Panc1 (cell line): Measurements from ENCODE around the gene PRM2. TPM values are rescaled to one million over a fixed set of nuclear protein-coding genes. Genes with fewer than 3 reads are reported as not detected.

Experiments used
- ATAC-seq: fragments of 200-7000 bp; cut with Tn5 transposase; 2 replicates; pipeline ENCODE4 v1.9.1; 2020; ENCODE audit warnings: mild to moderate bottlenecking, moderate library complexity
- BruUV-seq: library from RNA; stranded (reverse); fragments of 400-500 nt; replicated peaks from 2 replicates; lab custom pipeline; 2021; lab: Mats Ljungman, UMichigan
- CTCF ChIA-PET: fragments of 300-600 bp; sonication (Branson Sonifier 250); formaldehyde crosslinking; loops from one replicate; lab custom pipeline; 2022; ENCODE audit warnings: antibody characterized with exemption; lab: Charles Lee
- POLR2A ChIA-PET: fragments of 300-600 bp; sonication (Branson Sonifier 250); formaldehyde crosslinking; loops from one replicate; lab custom pipeline; 2022; ENCODE audit warnings: antibody characterized with exemption; lab: Charles Lee
- DNase-seq: peaks from one replicate; pipeline ENCODE4 v3.0.0-alpha.2; 2010; ENCODE audit warnings: low read depth, low spot score
- H3K27ac ChIP-seq: 2 replicates; pipeline ENCODE4 v1.5.1; 2011; ENCODE audit warnings: mild to moderate bottlenecking, low read length, inconsistent platforms
- H3K27me3 ChIP-seq: fragments of 200-500 bp; sonication (Bioruptor generic); 2 replicates; pipeline ENCODE4 v1.6.0; 2014; ENCODE audit warnings: low read length, inconsistent platforms; ENCODE audit not compliant: control insufficient read depth, insufficient read depth
- H3K36me3 ChIP-seq: fragments of 200-500 bp; sonication (Bioruptor generic); 2 replicates; pipeline ENCODE4 v1.5.1; 2014; ENCODE audit warnings: inconsistent platforms, mild to moderate bottlenecking, low read length, moderate library complexity; ENCODE audit not compliant: control insufficient read depth, insufficient read depth
- H3K4me1 ChIP-seq: 2 replicates; pipeline ENCODE4 v1.5.1; 2011; ENCODE audit warnings: inconsistent platforms, mild to moderate bottlenecking, low read length, moderate library complexity; ENCODE audit not compliant: control insufficient read depth, insufficient read depth
- H3K4me3 ChIP-seq, 2 experiments: 2 replicates each; pipeline ENCODE4 v1.5.1; 2011 to 2012; ENCODE audit warnings: low read depth in 2 of 2, low read length in 2 of 2, mild to moderate bottlenecking in 2 of 2, inconsistent platforms in 1 of 2, moderate library complexity in 1 of 2
- H3K9me3 ChIP-seq: fragments of 200-500 bp; sonication (Bioruptor generic); 2 replicates; pipeline ENCODE4 v1.5.1; 2014; ENCODE audit warnings: low read depth, mild to moderate bottlenecking, inconsistent platforms, low read length, moderate library complexity; ENCODE audit not compliant: control insufficient read depth, insufficient read depth
- POLR2AphosphoS5 ChIP-seq: IDR thresholded peaks from 2 replicates; pipeline ENCODE4 v1.6.1; 2012; ENCODE audit warnings: mild to moderate bottlenecking, low read depth, low read length, moderate library complexity
- SIN3A ChIP-seq: IDR thresholded peaks from 2 replicates; pipeline ENCODE4 v1.6.1; 2012; ENCODE audit warnings: low read depth, mild to moderate bottlenecking, low read length, moderate library complexity, borderline replicate concordance; ENCODE audit not compliant: insufficient read depth
- TCF7L2 ChIP-seq: IDR thresholded peaks from 2 replicates; pipeline ENCODE4 v1.6.1; 2011; ENCODE audit warnings: mild to moderate bottlenecking, low read depth, low read length, inconsistent platforms
- in situ Hi-C: cut with HindIII; loops from 2 replicates; pipeline ENCODE4 v1.10.0; 2016; ENCODE audit warnings: low sequenced_read_pairs, low pct_unique_long_range_greater_than_20kb
- intact Hi-C: fragments of 100-400 bp; cut with micrococcal nuclease; formaldehyde crosslinking; loops from one replicate; pipeline ENCODE4 v1.10.0; 2022; ENCODE audit not compliant: unreplicated experiment
- total RNA-seq: library from RNA; stranded (reverse); gene quantifications from one replicate; pipeline ENCODE4 v1.2.1, GENCODE V29; 2021; ENCODE audit not compliant: unreplicated experiment
- TF ChIP-seq, protein P1 (sequence below): fragments of 450-650 bp; IDR thresholded peaks from 2 replicates; pipeline ENCODE4 v1.5.1; 2017; ENCODE audit warnings: mild to moderate bottlenecking
- TF ChIP-seq, protein P2 (sequence below), 2 experiments: IDR thresholded peaks; 2 replicates each; pipeline ENCODE4 v1.6.1; 2011 to 2012; ENCODE audit warnings: low read depth in 2 of 2, control low read depth in 1 of 2, low read length in 1 of 2, mild to moderate bottlenecking in 1 of 2, moderate library complexity in 1 of 2; ENCODE audit not compliant: insufficient read depth in 1 of 2

Gene PRM2
- total RNA-seq, 1 experiment from 2014 or later: not detected

DNA sequence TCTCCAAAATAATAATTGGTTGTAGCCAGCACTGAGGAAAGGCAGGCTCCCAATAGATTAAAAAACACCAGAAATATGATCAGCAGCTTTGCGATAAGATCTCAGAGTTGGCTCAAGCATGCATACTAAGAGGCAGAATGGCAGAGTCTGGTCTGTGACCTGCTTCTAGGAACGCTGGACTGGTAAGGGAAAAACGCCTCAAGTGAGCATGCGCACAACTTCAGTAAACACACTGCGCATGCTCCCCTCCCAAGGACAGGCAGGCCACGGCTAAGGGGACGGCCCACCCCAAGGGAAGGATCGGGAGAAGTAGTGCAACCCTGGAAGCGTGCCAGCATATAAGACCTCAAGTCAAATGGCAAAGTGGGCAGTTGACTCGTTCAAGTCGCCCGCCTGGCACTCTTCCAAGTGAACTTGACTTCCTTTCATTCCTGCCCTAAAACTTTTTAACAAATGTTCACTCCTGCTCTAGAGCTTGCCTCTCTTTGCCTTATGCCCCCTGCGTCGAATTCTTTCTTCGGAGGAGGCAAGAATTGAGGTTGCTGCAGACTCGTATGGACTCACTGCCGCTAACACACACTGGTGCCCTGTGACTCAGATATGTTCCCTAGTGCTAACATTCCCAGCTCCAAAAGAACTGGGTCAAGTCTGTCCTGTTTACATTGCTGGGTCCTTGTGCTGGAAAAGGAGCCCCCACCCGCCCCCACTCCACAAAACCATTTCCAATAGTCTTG, 27.3 kb upstream of the PRM2 start:
- Histone ChIP-seq H3K27ac (no peak overlapping the region), H3K27me3 (no peaks in the 10 kb centered on the region), H3K9me3 (no peaks in the 10 kb centered on the region), H3K4me3 (no peak overlapping the region), H3K36me3 (no peaks in the 10 kb centered on the region), H3K4me1 (peaks cover 3% of the 10 kb centered on the region; the same call in 1 of the 2 replicates)
- TF ChIP-seq, protein P1, sequence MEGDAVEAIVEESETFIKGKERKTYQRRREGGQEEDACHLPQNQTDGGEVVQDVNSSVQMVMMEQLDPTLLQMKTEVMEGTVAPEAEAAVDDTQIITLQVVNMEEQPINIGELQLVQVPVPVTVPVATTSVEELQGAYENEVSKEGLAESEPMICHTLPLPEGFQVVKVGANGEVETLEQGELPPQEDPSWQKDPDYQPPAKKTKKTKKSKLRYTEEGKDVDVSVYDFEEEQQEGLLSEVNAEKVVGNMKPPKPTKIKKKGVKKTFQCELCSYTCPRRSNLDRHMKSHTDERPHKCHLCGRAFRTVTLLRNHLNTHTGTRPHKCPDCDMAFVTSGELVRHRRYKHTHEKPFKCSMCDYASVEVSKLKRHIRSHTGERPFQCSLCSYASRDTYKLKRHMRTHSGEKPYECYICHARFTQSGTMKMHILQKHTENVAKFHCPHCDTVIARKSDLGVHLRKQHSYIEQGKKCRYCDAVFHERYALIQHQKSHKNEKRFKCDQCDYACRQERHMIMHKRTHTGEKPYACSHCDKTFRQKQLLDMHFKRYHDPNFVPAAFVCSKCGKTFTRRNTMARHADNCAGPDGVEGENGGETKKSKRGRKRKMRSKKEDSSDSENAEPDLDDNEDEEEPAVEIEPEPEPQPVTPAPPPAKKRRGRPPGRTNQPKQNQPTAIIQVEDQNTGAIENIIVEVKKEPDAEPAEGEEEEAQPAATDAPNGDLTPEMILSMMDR: no peak
- TF ChIP-seq TCF7L2: no peak
- TF ChIP-seq SIN3A: no peak
- no peak for TF ChIP-seq POLR2AphosphoS5
- TF ChIP-seq, protein P2, sequence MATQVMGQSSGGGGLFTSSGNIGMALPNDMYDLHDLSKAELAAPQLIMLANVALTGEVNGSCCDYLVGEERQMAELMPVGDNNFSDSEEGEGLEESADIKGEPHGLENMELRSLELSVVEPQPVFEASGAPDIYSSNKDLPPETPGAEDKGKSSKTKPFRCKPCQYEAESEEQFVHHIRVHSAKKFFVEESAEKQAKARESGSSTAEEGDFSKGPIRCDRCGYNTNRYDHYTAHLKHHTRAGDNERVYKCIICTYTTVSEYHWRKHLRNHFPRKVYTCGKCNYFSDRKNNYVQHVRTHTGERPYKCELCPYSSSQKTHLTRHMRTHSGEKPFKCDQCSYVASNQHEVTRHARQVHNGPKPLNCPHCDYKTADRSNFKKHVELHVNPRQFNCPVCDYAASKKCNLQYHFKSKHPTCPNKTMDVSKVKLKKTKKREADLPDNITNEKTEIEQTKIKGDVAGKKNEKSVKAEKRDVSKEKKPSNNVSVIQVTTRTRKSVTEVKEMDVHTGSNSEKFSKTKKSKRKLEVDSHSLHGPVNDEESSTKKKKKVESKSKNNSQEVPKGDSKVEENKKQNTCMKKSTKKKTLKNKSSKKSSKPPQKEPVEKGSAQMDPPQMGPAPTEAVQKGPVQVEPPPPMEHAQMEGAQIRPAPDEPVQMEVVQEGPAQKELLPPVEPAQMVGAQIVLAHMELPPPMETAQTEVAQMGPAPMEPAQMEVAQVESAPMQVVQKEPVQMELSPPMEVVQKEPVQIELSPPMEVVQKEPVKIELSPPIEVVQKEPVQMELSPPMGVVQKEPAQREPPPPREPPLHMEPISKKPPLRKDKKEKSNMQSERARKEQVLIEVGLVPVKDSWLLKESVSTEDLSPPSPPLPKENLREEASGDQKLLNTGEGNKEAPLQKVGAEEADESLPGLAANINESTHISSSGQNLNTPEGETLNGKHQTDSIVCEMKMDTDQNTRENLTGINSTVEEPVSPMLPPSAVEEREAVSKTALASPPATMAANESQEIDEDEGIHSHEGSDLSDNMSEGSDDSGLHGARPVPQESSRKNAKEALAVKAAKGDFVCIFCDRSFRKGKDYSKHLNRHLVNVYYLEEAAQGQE (IDR thresholded peaks at IDR 0.05; ENCODE audit: insufficient read depth in 1 of 2, low read depth in 2 of 2, low read length in 1 of 2): no peak
- CTCF ChIA-PET: no interaction called here
- intact Hi-C loops (no loop called here), in situ Hi-C loops (no loop called here)
- ATAC-seq: no peak
- POLR2A ChIA-PET: no interaction called here
- BruUV-seq: no TSS peak
- DNase-seq: no peak

DNA sequence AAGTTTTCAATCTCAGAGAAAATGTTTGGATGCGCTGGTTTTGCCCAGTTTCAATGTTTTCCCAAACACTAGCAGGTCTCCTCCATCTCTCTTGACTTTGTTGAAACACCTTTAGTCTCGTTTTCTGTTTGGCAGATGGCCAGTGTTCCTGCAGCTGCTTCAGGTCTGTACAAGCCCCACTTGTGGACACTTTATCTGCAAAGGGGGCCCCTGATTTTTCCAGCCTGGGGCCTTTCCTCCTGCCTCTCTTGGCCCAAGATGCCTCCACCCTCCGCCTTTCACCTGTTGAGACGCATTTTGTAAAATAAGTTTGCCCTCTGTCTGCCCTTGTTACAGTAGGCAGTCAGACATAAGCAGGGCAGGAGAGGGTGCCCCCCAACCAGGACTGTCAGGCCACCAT, 26.7 kb upstream of the PRM2 start:
- Histone ChIP-seq H3K36me3 (no peaks in the 10 kb centered on the region), H3K27ac (no peak overlapping the region), H3K27me3 (no peaks in the 10 kb centered on the region), H3K4me3 (no peak overlapping the region), H3K4me1 (peaks cover under 1% of the 10 kb centered on the region; the same call in 1 of the 2 replicates), H3K9me3 (no peaks in the 10 kb centered on the region)
- in situ Hi-C loops (no loop called here), intact Hi-C loops (no loop called here)
- BruUV-seq: no TSS peak
- POLR2A ChIA-PET: no interaction called here
- CTCF ChIA-PET: no interaction called here
- no peak for DNase-seq
- no peak for TF ChIP-seq POLR2AphosphoS5
- no peak for TF ChIP-seq TCF7L2
- TF ChIP-seq SIN3A: no peak
- TF ChIP-seq, protein P2 (IDR thresholded peaks at IDR 0.05; ENCODE audit: insufficient read depth in 1 of 2, low read depth in 2 of 2, low read length in 1 of 2): no peak
- TF ChIP-seq, protein P1: no peak
- no peak for ATAC-seq
